PFSK-1 (cell line): Measurements from ENCODE around the gene SSNA1.

Experiments
- FOXP2 ChIP-seq: optimal IDR thresholded peaks from 2 replicates; pipeline ENCODE3; 2011; ENCODE audit warnings: borderline replicate concordance, control low read depth, inconsistent platforms; ENCODE audit not compliant: insufficient read depth; ENCODE audit errors: extremely low read length, extremely low read depth
- POLR2AphosphoS5 ChIP-seq: IDR thresholded peaks from 2 replicates; pipeline ENCODE4 v1.6.1; 2012; ENCODE audit warnings: low read depth, mild to moderate bottlenecking, control low read depth, low read length, moderate library complexity
- SIN3A ChIP-seq: IDR thresholded peaks from 2 replicates; pipeline ENCODE4 v1.6.1; 2012; ENCODE audit warnings: mild to moderate bottlenecking, low read length, moderate library complexity, borderline replicate concordance; ENCODE audit not compliant: insufficient read depth
- TAF1 ChIP-seq: IDR thresholded peaks from 2 replicates; pipeline ENCODE4 v1.6.1; 2012; ENCODE audit warnings: low read length, control low read depth, borderline replicate concordance; ENCODE audit not compliant: insufficient read depth
- TF ChIP-seq, protein P1 (sequence below), 2 experiments: IDR thresholded peaks; 2 replicates each; pipeline versions ENCODE4 v1.6.1 to v1.8.0; 2011 to 2012; ENCODE audit warnings: low read depth in 2 of 2, low read length in 2 of 2, control low read depth in 1 of 2, inconsistent platforms in 1 of 2, mild to moderate bottlenecking in 1 of 2, moderate library complexity in 1 of 2; ENCODE audit not compliant: insufficient read depth in 1 of 2

The SSNA1 gene

DNA sequence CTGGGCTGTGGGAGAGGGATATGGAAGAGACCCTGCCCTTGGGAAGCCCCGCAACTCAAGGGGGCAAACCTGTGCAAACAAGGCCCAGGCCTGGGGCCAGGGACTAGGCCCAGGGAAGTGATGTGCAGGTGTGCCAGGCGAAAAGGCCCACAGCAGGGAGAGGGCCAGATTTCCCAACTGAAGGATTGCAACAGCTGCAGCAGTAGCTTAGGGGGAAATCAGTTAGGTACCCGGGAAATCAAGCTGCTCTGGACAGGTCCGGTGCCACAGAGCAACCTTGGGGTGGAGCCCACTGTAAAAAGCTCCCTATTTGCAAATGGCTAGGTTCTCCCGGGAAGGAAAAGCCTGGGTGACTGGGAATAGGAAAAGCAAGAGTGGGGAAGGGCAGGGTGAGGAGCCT is 39.1 kb upstream of the SSNA1 start:
- TF ChIP-seq POLR2AphosphoS5, result no peak
- no peak for TF ChIP-seq FOXP2

DNA sequence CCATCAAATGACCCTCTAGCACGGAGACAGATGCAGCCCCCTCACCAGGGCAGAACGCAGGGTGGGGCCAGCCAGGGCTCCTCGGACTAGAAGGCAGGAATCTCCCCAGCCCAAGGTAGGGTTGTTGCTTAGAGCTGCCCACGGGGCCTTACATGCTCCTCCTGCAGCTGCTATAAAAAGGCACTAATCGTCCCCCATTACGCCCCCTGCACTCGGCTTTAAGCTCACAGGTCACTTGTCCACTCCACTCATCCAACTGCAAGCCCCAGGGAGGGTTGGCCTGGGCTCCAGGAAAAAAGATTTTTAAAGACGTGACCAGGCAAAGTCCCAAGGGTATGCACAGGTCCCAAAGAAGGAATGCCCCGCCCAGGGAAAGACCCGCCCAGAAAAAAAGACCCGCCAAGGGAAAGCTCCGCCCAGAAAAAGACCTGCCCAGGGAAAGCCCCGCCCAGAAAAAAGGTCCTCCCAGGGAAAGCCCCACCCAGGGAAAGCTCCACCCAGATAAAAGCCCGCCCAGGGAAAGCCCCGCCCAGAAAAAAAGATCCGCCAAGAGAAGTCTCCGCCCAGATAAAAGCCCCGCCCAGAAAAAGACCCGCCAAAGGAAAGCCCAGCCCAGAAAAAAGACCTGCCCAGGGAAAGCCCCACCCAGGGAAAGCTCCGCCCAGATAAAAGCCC is 38.4 kb upstream of the SSNA1 start:
- TF ChIP-seq FOXP2 (no peak), TAF1 (no peak), SIN3A (no peak), POLR2AphosphoS5 (no peak)
- TF ChIP-seq, protein P1, sequence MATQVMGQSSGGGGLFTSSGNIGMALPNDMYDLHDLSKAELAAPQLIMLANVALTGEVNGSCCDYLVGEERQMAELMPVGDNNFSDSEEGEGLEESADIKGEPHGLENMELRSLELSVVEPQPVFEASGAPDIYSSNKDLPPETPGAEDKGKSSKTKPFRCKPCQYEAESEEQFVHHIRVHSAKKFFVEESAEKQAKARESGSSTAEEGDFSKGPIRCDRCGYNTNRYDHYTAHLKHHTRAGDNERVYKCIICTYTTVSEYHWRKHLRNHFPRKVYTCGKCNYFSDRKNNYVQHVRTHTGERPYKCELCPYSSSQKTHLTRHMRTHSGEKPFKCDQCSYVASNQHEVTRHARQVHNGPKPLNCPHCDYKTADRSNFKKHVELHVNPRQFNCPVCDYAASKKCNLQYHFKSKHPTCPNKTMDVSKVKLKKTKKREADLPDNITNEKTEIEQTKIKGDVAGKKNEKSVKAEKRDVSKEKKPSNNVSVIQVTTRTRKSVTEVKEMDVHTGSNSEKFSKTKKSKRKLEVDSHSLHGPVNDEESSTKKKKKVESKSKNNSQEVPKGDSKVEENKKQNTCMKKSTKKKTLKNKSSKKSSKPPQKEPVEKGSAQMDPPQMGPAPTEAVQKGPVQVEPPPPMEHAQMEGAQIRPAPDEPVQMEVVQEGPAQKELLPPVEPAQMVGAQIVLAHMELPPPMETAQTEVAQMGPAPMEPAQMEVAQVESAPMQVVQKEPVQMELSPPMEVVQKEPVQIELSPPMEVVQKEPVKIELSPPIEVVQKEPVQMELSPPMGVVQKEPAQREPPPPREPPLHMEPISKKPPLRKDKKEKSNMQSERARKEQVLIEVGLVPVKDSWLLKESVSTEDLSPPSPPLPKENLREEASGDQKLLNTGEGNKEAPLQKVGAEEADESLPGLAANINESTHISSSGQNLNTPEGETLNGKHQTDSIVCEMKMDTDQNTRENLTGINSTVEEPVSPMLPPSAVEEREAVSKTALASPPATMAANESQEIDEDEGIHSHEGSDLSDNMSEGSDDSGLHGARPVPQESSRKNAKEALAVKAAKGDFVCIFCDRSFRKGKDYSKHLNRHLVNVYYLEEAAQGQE (IDR thresholded peaks at IDR 0.05; ENCODE audit: insufficient read depth in 1 of 2, low read depth in 2 of 2, low read length in 2 of 2), result no peak

DNA sequence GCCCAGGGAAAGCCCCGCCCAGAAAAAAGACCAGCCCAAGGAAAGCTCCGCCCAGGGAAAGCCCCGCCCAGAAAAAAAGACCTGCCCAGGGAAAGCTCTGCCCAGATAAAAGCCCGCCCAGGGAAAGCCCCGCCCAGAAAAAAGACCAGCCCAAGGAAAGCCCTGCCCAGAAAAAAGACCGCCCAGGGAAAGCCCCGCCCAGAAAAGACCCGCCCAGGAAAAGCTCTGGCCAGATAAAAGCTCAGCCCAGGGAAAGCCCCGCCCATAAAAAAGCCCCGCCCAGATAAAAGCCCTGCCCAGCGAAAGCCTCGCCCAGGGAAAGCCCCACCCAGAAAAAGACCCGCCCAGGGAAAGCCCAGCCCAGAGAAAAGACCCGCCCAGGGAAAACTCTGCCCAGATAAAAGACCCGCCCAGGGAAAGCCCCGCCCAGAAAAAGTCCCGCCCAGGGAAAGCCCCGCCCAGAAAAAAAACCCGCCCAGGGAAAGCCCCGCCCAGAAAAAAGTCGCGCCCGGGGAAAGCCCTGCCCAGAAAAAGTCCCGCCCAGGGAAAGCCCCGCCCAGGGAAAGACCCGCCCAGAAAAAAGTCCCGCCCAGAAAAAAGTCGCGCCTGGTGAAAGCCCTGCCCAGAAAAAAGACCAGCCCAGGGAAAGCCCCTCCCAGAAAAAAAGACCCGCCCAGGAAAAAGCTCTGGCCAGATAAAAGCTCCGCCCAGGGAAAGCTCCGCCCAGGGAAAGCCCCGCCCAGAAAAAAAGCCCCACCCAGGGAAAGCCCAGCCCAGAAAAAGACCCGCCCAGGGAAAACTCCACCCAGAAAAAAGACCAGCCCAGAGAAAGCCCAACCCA is 37.6 kb upstream of the SSNA1 start:
- TF ChIP-seq SIN3A, result no peak
- TF ChIP-seq POLR2AphosphoS5, result no peak
- TF ChIP-seq, protein P1 (IDR thresholded peaks at IDR 0.05; ENCODE audit: insufficient read depth in 1 of 2, low read depth in 2 of 2, low read length in 2 of 2), result no peak
- TF ChIP-seq FOXP2, result no peak
- no peak for TF ChIP-seq TAF1

DNA sequence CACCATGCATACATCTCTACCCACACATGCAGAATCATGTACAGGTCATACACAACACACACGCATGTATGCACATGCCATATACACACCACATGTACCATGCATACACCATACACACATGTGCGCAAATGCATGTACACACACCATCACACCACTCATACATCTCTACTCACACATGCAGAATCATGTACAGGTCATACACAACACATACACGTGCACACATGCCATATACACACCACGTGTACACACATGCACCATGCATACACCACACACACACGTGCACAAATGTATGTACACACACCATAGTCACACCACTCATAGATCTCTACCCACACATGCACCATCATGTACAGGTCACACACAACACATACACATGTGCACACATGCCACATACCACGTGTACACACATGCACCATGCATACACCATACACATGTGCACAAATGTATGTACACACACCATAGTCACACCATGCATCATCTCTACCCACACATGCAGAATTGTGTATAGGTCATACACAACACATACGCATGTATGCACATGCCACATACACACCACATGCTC is 35.6 kb upstream of the SSNA1 start:
- TF ChIP-seq, protein P1 (IDR thresholded peaks at IDR 0.05; ENCODE audit: insufficient read depth in 1 of 2, low read depth in 2 of 2, low read length in 2 of 2), result no peak
- TF ChIP-seq FOXP2 (no peak), SIN3A (no peak), TAF1 (no peak)

DNA sequence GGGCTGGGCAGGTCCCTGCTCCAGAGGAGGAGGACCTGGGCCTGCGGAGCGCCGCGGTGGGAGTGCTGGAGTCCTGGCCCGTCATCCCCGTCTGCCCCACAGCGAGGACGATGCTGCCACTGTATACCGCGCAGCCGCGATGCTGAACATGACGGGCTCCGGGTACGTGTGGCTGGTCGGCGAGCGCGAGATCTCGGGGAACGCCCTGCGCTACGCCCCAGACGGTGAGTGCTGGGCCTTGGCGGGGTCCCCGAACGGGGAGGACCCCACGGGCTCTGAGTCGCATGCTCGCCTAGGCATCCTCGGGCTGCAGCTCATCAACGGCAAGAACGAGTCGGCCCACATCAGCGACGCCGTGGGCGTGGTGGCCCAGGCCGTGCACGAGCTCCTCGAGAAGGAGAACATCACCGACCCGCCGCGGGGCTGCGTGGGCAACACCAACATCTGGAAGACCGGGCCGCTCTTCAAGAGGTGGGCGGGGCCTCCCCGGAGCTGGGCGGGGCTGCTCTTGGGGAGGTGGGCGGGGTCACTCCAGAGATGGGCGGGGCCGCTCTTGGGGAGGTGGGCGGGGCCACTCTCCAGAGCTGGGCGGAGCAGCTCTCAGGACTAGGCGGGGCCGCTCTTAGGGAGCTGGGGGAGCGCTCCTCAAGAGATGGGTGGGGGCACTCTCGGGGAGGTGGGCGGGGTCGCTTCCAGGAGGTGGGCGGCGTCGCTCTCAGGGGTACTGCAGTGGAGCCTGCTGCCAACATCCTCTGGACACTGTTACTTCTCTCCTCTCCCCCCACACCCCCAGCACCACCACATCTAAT is 31.7 kb upstream of the SSNA1 start:
- TF ChIP-seq TAF1, result no peak
